ENCODE results near the gene PAM.

Gene PAM

GRCh38 chr5:102782217-102782872 is 27.2 kb downstream of the PAM start:
- no peak for DNase-seq

DNA sequence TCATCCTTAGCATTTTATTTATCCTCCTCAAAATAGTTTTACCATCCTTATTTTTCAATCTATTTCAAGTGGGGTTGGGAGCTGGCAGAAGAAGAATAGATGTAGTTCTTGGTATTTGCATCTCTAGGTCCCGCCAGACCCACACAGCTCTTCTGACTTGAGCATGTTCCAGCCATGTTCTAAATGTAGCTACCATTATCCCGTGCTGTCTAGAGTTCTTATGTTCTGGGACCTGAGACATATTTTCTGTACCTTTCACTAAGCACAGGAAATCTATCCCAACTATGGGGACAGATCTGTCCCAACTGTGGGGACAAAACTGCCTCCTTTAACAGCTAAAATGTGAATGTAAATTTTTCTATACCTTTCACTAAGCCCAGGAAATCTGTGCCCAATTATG is 32.0 kb downstream of the PAM start:
- no peak for DNase-seq

DNA sequence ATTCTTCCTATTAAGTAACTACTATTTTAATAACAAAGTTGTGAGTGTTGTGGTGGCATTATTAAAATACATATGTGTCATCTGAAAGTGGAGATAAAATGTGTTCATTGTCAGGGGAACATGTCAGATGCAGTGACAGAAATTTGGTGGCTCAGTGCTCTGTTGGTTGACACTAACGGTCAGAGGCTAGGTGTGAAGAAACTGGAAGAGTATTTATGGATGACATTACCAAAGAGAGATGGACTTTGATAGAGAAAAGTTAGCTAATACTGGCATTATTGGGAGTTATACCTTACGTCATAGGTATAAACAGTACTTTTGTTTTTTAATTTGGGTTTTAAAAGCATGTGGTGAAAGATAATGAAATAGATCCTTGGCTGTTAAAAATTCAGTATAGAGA is 33.7 kb downstream of the PAM start:
- DNase-seq: no peak

DNA sequence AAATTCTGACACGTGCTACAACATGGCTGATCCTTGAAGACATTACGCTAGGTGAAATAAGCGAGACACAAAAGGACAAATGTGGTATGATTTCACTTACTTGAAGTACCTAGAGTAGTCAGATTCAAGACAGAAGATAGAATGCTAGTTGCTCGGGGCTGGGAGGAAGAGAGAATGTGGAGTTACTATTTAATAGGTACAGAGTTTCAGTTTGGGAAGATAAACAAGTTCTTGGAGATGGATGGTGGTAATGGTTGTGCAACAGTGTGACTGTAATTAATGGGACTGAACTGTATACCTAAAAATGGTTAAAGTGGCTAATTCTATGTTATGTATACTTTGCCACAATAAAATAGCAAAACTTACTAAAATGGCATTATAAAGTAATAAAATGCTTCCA is 34.4 kb downstream of the PAM start:
- no peak for DNase-seq

DNA sequence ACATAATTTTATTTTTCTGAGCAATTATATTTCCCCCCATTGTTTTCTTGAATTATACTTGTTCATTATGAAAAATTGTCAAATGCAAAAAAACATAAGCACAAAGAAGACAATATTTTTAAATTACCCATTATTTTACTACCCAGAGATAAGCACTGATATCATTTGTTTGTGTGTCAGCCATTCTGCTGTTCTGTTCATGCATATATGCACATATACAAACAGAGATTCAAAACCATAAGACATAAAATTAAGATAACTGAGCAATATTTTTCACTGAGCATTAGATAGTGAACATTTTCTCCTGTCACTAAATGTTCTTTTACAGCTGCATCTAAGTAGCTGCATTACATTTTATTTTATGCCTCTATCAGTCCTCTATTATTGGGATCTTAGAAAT is 35.6 kb downstream of the PAM start:
- DNase-seq: no peak

GRCh38 chr5:102792705-102793104 is 37.6 kb downstream of the PAM start:
- DNase-seq: no peak

- no peak for DNase-seq
Observed at GRCh38 chr5:102794047-102794446, 38.9 kb downstream of the PAM start.

- peak; percentile 38 for DNase-seq
Observed at GRCh38 chr5:102794677-102795331, 39.7 kb downstream of the PAM start.

DNA sequence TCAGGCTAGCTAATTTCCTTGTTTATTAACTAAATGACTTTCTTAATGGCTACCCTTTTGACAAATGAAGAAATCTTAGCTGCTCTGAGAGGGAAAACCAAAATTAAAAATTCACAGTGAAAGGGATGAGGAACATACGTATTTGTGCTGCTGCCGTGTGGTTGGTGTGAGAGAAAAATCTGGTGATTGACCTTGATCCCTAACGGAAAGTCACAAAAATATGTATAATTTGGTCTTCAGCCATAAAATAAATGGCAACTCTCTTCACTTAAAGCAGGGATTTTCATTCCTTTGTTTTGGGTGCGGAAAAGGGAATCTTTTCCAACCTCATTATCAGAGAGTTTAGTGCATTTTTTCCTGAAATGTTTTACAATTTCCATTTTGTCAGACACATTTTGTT is 40.4 kb downstream of the PAM start:
- no peak for DNase-seq

- DNase-seq: no peak
Observed at GRCh38 chr5:102796009-102796408, 40.9 kb downstream of the PAM start.

DNA sequence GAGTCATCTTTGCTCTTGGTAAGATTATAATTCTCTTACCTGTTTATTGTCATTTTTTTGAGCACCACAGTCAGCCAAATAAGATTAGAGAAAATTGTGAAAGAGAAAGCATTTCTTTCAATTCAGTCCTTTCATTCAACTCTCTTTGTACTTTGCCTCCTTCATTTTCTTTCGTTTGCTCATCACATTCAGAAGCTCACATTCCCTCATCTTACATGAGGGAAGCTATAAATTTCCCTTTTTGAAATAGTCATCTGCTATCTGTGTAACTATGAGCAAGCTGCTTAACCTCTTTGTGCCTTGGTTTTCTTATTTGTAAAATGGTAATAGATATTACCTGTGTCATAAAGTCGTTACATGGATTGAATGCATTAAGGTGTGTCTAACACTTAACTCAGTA is 41.4 kb downstream of the PAM start:
- DNase-seq: no peak

DNA sequence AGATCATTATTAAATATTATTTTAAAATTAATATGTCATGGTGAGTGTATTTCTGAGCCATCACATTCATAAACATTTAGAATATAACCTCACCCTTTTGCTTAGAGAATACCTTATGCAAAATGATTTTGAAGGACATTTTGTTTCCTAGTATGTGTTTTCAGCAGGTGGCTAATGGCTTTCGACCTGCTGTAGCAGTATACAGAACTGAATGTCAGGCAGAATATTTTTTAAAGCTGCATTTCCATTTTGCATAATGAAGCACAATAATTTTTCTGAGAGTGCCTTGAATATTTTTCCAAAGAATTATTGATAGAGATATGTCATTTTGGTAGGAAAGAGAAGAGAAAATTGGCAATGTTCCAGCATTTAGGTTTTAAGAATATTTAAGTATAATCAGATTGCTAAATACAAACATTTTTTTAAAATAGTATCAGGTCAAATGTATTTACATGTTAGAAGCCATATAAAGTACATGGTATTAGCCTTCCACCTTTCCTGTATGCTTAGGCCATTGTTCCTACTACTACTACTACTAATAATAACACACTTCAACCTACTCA is 42.3 kb downstream of the PAM start:
- no peak for DNase-seq

DNA sequence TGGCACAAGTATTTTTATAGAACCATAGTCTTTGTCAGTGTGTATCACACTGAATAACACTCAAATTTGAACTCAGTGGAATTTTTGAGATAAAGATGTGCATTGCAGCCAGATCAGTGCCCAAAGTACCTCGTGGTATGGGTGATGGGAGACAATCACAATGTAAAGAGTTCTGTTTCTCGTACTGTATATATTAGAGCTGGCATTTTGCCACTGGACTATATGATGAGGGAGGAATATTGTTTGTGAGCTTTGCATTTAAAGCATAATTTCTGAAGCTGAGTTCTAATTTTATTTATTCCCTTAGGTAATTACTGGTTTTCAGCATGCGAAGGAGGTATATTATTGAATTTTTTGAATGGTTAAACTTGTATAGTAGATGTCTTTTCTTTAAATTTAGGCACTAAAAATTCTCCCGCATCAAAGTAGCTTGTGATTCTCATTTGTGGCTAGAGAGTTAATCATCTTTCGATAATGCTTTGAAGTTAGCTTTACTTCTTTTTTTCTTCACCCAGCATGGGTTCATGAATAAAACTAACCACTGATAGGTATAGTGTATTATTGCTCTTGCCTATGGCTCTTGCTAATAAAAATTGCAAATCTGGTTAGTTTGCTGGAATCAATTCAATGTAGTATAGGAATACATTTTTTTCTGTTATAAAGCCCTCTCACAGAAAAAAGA is 43.1 kb downstream of the PAM start:
- no peak for DNase-seq

- no peak for DNase-seq
Observed at GRCh38 chr5:102799017-102799416, 43.9 kb downstream of the PAM start.

GRCh38 chr5:102800427-102800826 is 45.3 kb downstream of the PAM start:
- DNase-seq: no peak

DNA sequence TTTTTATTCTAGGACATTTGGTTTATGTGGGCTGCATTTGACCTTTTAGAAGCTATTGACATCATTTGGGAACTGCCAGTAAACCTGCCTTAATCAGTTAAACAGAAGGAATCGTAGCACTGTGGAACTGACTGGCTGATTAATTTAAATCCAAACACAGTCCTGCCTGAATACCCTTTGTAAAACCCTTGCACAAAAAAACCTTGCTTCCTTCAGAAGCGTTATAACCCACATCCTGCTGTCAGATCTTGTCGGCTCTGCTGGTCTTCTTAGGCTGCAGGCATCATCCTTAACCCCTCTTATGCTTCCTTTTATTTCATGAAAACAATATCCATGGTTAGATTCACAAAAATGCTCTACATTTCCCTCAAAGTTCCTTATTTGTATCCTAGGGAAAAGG is 46.3 kb downstream of the PAM start:
- DNase-seq: no peak

DNA sequence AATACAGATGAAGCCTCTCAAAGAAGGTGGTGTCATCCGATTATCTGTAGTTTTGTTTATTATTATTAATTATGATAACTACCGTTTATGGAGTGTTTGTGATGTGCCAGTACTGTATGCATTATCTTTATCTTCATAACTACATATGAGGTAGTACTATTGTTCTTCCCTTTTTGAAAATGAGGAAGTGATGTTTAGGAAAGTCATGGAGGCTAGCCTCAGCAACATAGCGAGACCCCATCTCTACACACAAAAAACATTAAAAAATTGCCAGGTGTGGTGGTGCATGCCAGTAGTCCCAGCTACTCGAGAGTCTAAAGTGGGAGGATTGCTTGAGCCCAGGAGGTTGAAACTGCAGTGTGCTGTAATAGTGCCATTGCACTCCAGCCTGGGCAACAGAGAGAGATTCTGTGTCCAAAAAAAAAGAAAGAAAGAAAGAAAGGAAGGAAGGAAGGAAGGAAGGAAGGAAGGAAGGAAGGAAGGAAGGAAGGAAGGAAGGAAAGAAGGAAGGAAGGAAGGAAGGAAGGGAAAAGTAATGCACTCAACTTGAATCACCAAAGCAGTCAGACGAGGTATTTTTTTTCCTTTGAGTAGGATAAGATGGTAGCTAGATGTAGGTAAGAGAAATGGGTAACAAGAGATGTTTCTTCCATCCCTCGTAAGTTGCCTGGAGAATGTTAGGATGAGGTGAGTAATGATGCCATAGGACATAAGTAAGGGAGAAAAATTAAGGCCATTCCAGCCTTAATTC is 47.8 kb downstream of the PAM start:
- DNase-seq: no peak

GRCh38 chr5:102807878-102808502 is 52.9 kb downstream of the PAM start:
- DNase-seq: peak; percentile 94

GRCh38 chr5:102809033-102809432 is 53.9 kb downstream of the PAM start:
- DNase-seq: no peak

DNA sequence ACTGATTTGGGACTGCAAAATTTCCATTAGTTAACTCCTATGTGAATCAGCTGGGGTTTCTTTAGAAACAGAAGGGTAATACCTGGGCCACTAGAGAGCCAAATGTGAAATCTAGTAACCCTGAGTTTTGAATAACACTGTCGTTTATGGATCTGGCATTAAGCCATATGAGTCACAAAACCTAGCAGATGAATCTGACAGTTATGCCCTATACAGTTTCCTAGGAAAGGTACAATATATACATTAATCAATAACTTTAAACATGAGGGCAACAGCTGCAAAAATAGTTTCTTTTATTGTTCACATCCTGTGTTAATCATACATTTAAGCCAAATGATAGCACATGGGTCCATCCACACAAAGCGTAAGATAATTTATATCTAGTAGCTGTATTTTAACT is 56.9 kb downstream of the PAM start:
- DNase-seq: peak; percentile 50

- DNase-seq: no peak
Observed at GRCh38 chr5:102813740-102814139, 58.6 kb downstream of the PAM start.

- DNase-seq: no peak
Observed at GRCh38 chr5:102815084-102815483, 60.0 kb downstream of the PAM start.

Data from NCI-H1436 (cell line).